Esophagus squamous epithelium (tissue), 4 donors: ENCODE results near the gene KCNH4.

Experiments used
- POLR2A ChIP-seq, 4 donors: fragments of 450-650 bp; IDR thresholded peaks; one replicate each; pipeline ENCODE4 v1.6.1; 2017; ENCODE audit warnings: antibody characterized with exemption in 4 of 4, mild to moderate bottlenecking in 4 of 4, moderate library complexity in 3 of 4
- TF ChIP-seq, protein P1 (sequence below), 6 experiments: fragments of 450-650 bp in 4 of 6; fragments of 200-600 bp in 2 of 6; sonication (generic) in 2 of 6; IDR thresholded peaks; one replicate each; pipeline ENCODE4 v1.5.1; 2016 to 2019; ENCODE audit warnings: antibody characterized with exemption in 6 of 6, mild to moderate bottlenecking in 4 of 6, moderate library complexity in 4 of 6

DNA sequence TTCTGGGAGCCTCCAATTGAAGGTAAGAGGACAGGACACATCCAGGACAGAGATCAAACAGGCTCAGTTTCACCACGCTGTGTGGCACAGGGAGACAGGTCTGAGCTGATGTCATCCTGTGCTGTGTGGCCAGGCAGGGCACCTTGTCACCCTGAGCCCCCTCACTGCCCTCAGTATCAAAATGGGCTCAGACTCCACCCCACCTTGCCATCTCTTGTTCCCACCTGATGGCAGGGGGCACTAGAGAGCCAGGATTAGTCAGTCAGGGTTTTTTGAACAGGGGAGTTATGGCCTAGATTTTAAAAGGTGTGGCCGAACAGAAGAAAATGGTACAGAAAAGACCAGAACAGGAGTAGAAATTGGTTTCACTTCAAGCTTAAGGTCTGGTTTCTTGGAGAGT, 62.4 kb downstream of the KCNH4 start:
- TF ChIP-seq, protein P1, sequence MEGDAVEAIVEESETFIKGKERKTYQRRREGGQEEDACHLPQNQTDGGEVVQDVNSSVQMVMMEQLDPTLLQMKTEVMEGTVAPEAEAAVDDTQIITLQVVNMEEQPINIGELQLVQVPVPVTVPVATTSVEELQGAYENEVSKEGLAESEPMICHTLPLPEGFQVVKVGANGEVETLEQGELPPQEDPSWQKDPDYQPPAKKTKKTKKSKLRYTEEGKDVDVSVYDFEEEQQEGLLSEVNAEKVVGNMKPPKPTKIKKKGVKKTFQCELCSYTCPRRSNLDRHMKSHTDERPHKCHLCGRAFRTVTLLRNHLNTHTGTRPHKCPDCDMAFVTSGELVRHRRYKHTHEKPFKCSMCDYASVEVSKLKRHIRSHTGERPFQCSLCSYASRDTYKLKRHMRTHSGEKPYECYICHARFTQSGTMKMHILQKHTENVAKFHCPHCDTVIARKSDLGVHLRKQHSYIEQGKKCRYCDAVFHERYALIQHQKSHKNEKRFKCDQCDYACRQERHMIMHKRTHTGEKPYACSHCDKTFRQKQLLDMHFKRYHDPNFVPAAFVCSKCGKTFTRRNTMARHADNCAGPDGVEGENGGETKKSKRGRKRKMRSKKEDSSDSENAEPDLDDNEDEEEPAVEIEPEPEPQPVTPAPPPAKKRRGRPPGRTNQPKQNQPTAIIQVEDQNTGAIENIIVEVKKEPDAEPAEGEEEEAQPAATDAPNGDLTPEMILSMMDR (IDR thresholded peaks at IDR 0.05): peak in 5 of 6 experiments; percentile 9 to 44 (median 21)
- no peak for TF ChIP-seq POLR2A (IDR thresholded peaks at IDR 0.05)
